Astrocyte of the hippocampus (primary cell): Measurements from ENCODE around the gene PRKAG1.

Experiments
- DNase-seq: peaks from one replicate; pipeline ENCODE4 v3.0.0; 2011; ENCODE audit warnings: low read depth, low spot score

The PRKAG1 gene

GRCh38 chr12:49049566-49050224, 31.1 kb upstream of the PRKAG1 start:
- peak; percentile 88 for DNase-seq

GRCh38 chr12:49048953-49049352, 30.4 kb upstream of the PRKAG1 start:
- DNase-seq = no peak

GRCh38 chr12:49046129-49046895, 27.7 kb upstream of the PRKAG1 start:
- no peak for DNase-seq

GRCh38 chr12:49044660-49045059, 26.1 kb upstream of the PRKAG1 start:
- DNase-seq = no peak

- peak; percentile 54 for DNase-seq
These were observed 25.3 kb upstream of the PRKAG1 start for GRCh38 chr12:49043856-49044258.

- no peak for DNase-seq
These were observed 24.7 kb upstream of the PRKAG1 start for GRCh38 chr12:49043241-49043640.

- peak; percentile 23 for DNase-seq
These were observed 23.4 kb upstream of the PRKAG1 start for GRCh38 chr12:49041881-49042484.

GRCh38 chr12:49041036-49041880, 22.7 kb upstream of the PRKAG1 start:
- DNase-seq = no peak

GRCh38 chr12:49040364-49040855, 21.8 kb upstream of the PRKAG1 start:
- DNase-seq = no peak

- no peak for DNase-seq
These were observed 21.1 kb upstream of the PRKAG1 start for GRCh38 chr12:49039421-49040363.

- DNase-seq = no peak
These were observed 19.8 kb upstream of the PRKAG1 start for GRCh38 chr12:49038291-49038955.

- DNase-seq = no peak
These were observed 19.3 kb upstream of the PRKAG1 start for GRCh38 chr12:49037947-49038237.

GRCh38 chr12:49037111-49037946, 18.8 kb upstream of the PRKAG1 start:
- DNase-seq = no peak

GRCh38 chr12:49036029-49036428, 17.5 kb upstream of the PRKAG1 start:
- no peak for DNase-seq

- DNase-seq = no peak
These were observed 15.7 kb upstream of the PRKAG1 start for GRCh38 chr12:49034286-49034622.

GRCh38 chr12:49033611-49034285, 15.2 kb upstream of the PRKAG1 start:
- no peak for DNase-seq

- no peak for DNase-seq
These were observed 14.3 kb upstream of the PRKAG1 start for GRCh38 chr12:49032679-49033447.

- no peak for DNase-seq
These were observed 13.7 kb upstream of the PRKAG1 start for GRCh38 chr12:49032276-49032675.
